Measurements from ENCODE around the gene PICK1.

The PICK1 gene

DNA sequence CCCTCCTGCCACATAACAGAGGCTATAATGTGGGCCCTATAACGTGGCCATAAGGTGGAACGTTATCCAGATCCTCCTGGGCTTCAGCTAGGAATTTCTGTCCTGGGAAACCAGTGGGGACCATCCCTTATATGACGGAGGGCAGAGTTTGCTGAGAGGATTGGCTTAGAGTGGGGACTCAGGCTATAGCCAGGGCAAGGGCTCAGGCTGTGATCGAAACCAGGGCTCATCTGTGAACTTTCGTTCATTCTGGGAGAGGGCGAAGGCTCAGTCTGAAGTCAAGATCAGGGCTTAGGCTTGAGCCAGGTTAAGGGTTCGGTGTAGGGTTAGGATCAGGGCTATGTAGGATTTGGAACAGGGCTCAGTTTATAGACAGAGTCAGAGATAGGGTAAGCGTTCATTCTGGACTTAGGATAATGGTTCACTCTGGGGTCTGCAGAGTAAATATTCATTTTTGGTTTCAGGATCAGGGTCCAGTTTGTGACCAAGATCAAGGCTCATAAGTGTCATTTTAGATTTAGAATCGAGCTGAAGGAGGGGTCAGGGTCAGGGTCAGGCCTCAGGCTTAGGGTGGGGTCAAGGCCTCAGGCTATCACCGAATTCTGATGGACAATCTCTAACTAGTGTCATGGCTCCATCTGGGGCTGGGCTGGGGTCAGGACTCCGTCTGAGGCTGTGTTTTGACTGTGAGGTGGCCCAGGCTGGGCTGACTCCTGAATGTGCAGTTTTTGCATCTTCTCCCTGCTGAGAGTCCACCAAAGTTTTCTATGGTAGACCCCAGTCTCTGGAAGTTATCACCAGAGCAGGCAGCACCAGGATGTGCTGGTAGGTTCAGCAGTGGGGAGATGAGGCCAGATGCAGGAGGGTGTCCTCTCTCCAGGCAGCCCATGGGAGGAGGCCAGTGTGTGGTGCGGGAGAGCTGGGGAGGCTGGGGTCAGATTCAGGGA, 39.0 kb upstream of the PICK1 start:
- DNase-seq (ENCODE audit: low spot score): no peak

DNA sequence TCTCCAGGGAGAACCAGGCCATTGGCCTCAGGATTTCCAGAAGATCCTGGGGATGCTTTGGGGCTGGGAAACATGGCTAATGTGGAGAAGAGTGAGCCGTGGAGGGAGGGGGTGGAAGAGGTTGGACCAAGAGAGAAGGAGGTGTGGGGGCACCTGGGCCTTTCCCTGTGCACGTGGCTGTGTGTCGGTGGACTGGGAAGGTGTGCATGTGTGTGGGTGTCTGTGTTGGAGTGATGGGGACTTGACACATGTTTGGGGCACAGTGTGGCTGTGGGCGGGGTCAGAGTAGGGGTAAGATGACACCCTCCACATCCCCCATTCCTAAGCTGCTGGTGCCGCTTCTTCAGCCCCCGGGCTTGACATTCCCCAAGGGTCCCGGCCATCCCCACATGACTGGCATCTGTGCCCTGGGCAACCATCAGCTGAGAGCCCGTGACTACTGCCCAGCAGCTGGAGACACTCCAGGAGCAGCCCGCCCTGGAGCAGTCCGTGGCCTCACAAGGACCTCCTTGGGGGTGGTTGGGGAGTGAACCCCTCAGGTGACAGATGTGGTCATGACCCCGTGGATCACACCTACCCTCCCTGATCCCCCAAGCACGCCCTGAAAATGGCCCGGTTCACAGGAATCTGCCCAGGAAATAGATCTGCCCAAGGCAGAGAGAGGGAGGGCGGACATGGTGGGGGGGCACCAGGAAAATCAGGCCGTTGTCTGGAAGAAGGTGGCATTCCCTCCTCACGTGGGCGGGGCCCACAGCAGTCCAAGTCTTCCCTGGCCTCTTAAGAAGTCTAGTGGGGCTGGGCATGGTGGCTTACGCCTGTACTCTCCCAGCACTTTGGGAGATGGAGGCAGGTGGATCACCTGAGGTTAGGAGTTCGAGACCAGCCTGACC, 38.0 kb upstream of the PICK1 start:
- DNase-seq (ENCODE audit: low spot score): no peak
- TF ChIP-seq, protein P1, sequence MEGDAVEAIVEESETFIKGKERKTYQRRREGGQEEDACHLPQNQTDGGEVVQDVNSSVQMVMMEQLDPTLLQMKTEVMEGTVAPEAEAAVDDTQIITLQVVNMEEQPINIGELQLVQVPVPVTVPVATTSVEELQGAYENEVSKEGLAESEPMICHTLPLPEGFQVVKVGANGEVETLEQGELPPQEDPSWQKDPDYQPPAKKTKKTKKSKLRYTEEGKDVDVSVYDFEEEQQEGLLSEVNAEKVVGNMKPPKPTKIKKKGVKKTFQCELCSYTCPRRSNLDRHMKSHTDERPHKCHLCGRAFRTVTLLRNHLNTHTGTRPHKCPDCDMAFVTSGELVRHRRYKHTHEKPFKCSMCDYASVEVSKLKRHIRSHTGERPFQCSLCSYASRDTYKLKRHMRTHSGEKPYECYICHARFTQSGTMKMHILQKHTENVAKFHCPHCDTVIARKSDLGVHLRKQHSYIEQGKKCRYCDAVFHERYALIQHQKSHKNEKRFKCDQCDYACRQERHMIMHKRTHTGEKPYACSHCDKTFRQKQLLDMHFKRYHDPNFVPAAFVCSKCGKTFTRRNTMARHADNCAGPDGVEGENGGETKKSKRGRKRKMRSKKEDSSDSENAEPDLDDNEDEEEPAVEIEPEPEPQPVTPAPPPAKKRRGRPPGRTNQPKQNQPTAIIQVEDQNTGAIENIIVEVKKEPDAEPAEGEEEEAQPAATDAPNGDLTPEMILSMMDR (IDR thresholded peaks at IDR 0.05; ENCODE audit: extremely low read depth, missing control alignments): no peak

More for the DNA sequence above, 39.0 kb upstream of the PICK1 start:
- TF ChIP-seq, protein P1 (IDR thresholded peaks at IDR 0.05; ENCODE audit: extremely low read depth, missing control alignments): no peak

DNA sequence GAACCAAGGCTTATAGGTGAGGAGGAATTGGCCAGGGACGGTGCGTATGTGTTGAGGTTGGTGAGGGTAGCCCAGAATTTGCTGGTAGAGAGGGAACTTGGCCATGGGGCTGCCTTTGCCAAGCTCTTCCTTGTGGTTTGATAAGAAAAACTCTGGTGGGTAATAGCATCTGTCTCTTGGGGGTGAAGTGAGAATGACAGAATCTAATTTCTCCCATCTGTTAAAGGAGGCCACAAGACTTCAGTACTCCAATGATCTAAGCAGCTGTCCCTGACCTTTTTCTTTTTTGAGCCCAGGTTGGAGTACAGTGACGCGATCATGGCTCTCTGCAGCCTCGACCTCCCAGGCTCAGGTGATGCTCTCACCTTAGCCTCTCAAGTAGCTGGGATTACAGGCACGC, 36.0 kb upstream of the PICK1 start:
- TF ChIP-seq, protein P1 (IDR thresholded peaks at IDR 0.05; ENCODE audit: extremely low read depth, missing control alignments): no peak

DNA sequence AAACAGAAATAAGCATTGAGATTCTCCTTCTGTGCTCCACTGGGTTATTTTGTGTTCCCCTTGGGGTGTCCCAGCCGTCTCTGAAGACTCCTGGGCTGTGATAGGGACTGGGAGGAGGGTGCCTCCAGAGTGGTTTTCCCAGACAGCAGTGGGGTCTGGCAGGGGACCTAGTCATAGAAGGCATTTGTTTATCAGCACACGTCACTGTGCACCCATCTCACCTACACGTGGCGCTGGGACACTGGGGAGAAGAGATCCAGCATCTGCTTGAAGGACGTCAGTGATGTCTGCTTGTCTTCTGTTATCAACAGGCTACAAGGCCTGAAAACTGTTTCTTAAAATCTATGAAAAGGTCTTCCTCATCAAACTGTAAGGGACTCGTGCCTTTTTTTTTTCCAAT, 34.2 kb upstream of the PICK1 start:
- DNase-seq (ENCODE audit: low spot score): no peak

More for the DNA sequence above, 36.0 kb upstream of the PICK1 start:
- no peak for DNase-seq (ENCODE audit: low spot score)

DNA sequence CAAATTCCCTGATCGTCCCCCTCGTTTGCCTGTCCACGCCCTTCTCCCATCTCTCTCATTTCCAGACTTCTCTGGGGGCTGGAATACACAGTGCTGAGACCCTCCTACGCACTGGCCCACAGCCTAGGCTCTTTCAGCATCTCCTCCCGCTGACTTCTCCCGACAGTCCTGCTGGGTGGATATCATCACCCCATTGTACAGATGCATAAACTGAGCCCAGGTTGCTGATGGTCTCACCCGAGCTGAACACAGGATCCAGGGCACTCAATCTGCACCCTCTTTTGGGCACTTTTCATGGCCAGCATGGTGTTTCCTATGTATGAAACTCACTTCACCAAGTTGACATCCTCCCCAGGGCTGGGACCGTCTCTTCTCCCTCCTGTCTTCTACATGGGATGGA, 31.7 kb upstream of the PICK1 start:
- TF ChIP-seq, protein P1 (IDR thresholded peaks at IDR 0.05; ENCODE audit: extremely low read depth, missing control alignments): no peak
- DNase-seq (ENCODE audit: low spot score): no peak

More for the DNA sequence above, 34.2 kb upstream of the PICK1 start:
- TF ChIP-seq, protein P1 (IDR thresholded peaks at IDR 0.05; ENCODE audit: extremely low read depth, missing control alignments): no peak

DNA sequence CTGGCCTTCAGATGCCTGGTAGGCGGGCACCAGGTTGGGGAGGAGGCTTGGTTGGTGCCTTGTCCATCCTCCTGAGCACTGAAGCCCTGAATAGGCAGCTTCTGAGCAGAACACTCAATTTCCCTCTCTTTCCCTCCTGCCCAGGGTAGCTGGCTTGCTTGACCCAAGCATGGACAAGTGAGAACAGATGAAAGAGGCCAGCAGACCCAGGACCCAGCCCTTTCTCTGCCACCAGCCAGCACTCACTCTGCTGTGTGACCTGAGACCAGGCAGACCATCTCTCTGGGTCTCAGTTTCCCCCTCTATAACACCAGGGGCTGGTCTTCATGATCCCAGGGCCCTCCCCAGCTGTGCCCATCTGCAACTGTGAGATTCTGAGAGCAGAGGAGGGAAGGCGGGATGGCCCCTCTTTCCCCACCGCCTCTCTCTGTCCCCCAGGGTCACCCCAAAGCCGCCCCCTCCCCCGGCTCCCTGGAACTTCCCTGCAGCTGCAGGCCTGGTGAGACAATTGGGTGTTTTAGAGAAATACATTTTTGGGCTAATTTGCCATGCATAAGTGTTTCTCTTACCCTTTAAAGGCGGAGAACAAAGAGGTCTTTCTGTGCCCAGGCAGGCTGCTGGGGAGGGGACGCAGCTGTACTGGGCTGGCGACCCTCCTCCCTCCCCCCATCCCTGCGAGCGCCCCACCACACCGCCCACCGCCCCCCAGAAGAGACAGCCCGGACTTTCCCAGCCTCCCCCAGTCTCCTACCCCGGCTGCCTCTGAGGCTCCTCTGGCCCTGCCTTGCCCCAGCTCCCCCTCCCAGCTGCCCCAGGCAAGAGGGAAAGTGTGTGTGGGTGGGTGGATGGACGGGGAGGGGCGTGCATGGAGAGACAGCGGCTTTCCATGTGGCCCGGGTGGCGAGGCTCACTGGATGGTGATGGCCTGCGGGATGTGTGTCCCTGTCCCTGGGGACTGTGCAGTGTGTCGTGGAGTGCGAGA, 30.8 kb upstream of the PICK1 start:
- TF ChIP-seq, protein P1 (IDR thresholded peaks at IDR 0.05; ENCODE audit: extremely low read depth, missing control alignments): no peak
- DNase-seq (ENCODE audit: low spot score): no peak

Data from GM20000 (cell line).